PFSK-1 (cell line): ENCODE data around the gene CASKIN2.

Experiments used
- FOXP2 ChIP-seq: optimal IDR thresholded peaks from 2 replicates; pipeline ENCODE3; 2011; ENCODE audit warnings: borderline replicate concordance, control low read depth, inconsistent platforms; ENCODE audit not compliant: insufficient read depth; ENCODE audit errors: extremely low read length, extremely low read depth
- SIN3A ChIP-seq: IDR thresholded peaks from 2 replicates; pipeline ENCODE4 v1.6.1; 2012; ENCODE audit warnings: mild to moderate bottlenecking, low read length, moderate library complexity, borderline replicate concordance; ENCODE audit not compliant: insufficient read depth
- TF ChIP-seq, protein P1 (sequence below), 2 experiments: IDR thresholded peaks; 2 replicates each; pipeline versions ENCODE4 v1.6.1 to v1.8.0; 2011 to 2012; ENCODE audit warnings: low read depth in 2 of 2, low read length in 2 of 2, control low read depth in 1 of 2, inconsistent platforms in 1 of 2, mild to moderate bottlenecking in 1 of 2, moderate library complexity in 1 of 2; ENCODE audit not compliant: insufficient read depth in 1 of 2

- TF ChIP-seq, protein P1, sequence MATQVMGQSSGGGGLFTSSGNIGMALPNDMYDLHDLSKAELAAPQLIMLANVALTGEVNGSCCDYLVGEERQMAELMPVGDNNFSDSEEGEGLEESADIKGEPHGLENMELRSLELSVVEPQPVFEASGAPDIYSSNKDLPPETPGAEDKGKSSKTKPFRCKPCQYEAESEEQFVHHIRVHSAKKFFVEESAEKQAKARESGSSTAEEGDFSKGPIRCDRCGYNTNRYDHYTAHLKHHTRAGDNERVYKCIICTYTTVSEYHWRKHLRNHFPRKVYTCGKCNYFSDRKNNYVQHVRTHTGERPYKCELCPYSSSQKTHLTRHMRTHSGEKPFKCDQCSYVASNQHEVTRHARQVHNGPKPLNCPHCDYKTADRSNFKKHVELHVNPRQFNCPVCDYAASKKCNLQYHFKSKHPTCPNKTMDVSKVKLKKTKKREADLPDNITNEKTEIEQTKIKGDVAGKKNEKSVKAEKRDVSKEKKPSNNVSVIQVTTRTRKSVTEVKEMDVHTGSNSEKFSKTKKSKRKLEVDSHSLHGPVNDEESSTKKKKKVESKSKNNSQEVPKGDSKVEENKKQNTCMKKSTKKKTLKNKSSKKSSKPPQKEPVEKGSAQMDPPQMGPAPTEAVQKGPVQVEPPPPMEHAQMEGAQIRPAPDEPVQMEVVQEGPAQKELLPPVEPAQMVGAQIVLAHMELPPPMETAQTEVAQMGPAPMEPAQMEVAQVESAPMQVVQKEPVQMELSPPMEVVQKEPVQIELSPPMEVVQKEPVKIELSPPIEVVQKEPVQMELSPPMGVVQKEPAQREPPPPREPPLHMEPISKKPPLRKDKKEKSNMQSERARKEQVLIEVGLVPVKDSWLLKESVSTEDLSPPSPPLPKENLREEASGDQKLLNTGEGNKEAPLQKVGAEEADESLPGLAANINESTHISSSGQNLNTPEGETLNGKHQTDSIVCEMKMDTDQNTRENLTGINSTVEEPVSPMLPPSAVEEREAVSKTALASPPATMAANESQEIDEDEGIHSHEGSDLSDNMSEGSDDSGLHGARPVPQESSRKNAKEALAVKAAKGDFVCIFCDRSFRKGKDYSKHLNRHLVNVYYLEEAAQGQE (IDR thresholded peaks at IDR 0.05; ENCODE audit: insufficient read depth in 1 of 2, low read depth in 2 of 2, low read length in 2 of 2): no peak
- TF ChIP-seq SIN3A: no peak
- TF ChIP-seq FOXP2: no peak
Measured at GRCh38 chr17:75471207-75471606, 44.1 kb downstream of the CASKIN2 start.
